SK-N-SH (cell line): ENCODE measurements around the gene RPL39.

Source experiments
- CTCF ChIP-seq: fragments of 200-600 bp; sonication (generic); IDR thresholded peaks from 2 replicates; pipeline ENCODE4 v1.6.1; 2017; ENCODE audit warnings: antibody characterized with exemption, mild to moderate bottlenecking, moderate library complexity
- EP300 ChIP-seq, 2 experiments: IDR thresholded peaks; 2 replicates each; pipeline versions ENCODE4 v1.4.0 to v1.6.1; 2012; ENCODE audit warnings: borderline replicate concordance in 1 of 2, low read depth in 1 of 2, low read length in 1 of 2
- MAX ChIP-seq: IDR thresholded peaks from 2 replicates; pipeline ENCODE4 v1.4.0; 2012; ENCODE audit warnings: low read depth
- PBX3 ChIP-seq: IDR thresholded peaks from 2 replicates; pipeline ENCODE4; 2012
- RAD21 ChIP-seq: IDR thresholded peaks from 2 replicates; pipeline ENCODE4 v1.6.1; 2012; ENCODE audit warnings: mild to moderate bottlenecking, low read length
- REST ChIP-seq: IDR thresholded peaks from 2 replicates; pipeline ENCODE4 v1.6.1; 2012; ENCODE audit warnings: mild to moderate bottlenecking, low read depth, low read length, moderate library complexity
- SIN3A ChIP-seq: IDR thresholded peaks from 2 replicates; pipeline ENCODE4 v1.6.1; 2012; ENCODE audit warnings: low read depth, mild to moderate bottlenecking, low read length, moderate library complexity, borderline replicate concordance

GRCh38 chrX:119753639-119754257, 37.7 kb downstream of the RPL39 start:
- TF ChIP-seq RAD21 = peak; percentile 67
- TF ChIP-seq REST = no peak
- no peak for TF ChIP-seq SIN3A
- no peak for TF ChIP-seq MAX
- no peak for TF ChIP-seq PBX3
- peak; percentile 65 for TF ChIP-seq CTCF
- no peak for TF ChIP-seq EP300 (IDR thresholded peaks at IDR 0.05; ENCODE audit: borderline replicate concordance in 1 of 2, low read depth in 1 of 2, low read length in 1 of 2)
